OCI-LY7 (cell line): ENCODE results near the gene SMPDL3A. TPM values are rescaled to one million over a fixed set of nuclear protein-coding genes. Genes with fewer than 3 reads are reported as not detected.

Source experiments
- BruUV-seq: library from RNA; stranded (reverse); fragments of 400-500 nt; replicated peaks from 2 replicates; lab custom pipeline; 2021; lab: Mats Ljungman, UMichigan
- CTCF ChIA-PET: fragments of 300-600 bp; sonication (Branson Sonifier 250); formaldehyde crosslinking; loops from one replicate; lab custom pipeline; 2022; ENCODE audit warnings: antibody characterized with exemption; ENCODE audit not compliant: unreplicated experiment; lab: Charles Lee
- POLR2A ChIA-PET: fragments of 300-600 bp; sonication (Branson Sonifier 250); formaldehyde crosslinking; loops from one replicate; lab custom pipeline; 2022; ENCODE audit warnings: antibody characterized with exemption; lab: Charles Lee
- DNase-seq: peaks from one replicate; pipeline ENCODE4 v3.0.0-alpha.2; 2015; ENCODE audit warnings: low spot score
- H2AFZ ChIP-seq: fragments of 200-600 bp; sonication (generic), shearing (Covaris generic); 2 replicates; pipeline ENCODE4 v1.6.1; 2014; ENCODE audit warnings: mild to moderate bottlenecking, antibody characterized with exemption, low read length, moderate library complexity
- H3K27ac ChIP-seq: fragments of 200-600 bp; sonication (generic); 2 replicates; pipeline ENCODE4 v1.5.1; 2014; ENCODE audit warnings: mixed run types, low read depth, mild to moderate bottlenecking, moderate library complexity, low read length, inconsistent platforms; ENCODE audit not compliant: poor library complexity, severe bottlenecking
- H3K36me3 ChIP-seq: fragments of 200-600 bp; sonication (generic); 2 replicates; pipeline ENCODE4 v1.6.1; 2014; ENCODE audit warnings: mild to moderate bottlenecking, antibody characterized with exemption, low read length, moderate library complexity, mixed read lengths; ENCODE audit not compliant: insufficient read depth
- H3K4me1 ChIP-seq: fragments of 200-600 bp; sonication (generic); 2 replicates; pipeline ENCODE4 v1.5.1; 2014; ENCODE audit warnings: mild to moderate bottlenecking, low read length; ENCODE audit not compliant: insufficient read depth, poor library complexity, severe bottlenecking
- H3K4me2 ChIP-seq: fragments of 200-600 bp; sonication (generic); 2 replicates; pipeline ENCODE4 v1.6.1; 2014; ENCODE audit warnings: mild to moderate bottlenecking, low read length
- H3K4me3 ChIP-seq: fragments of 200-600 bp; sonication (generic); 2 replicates; pipeline ENCODE4 v1.5.1; 2014; ENCODE audit warnings: mild to moderate bottlenecking, low read depth, low read length; ENCODE audit not compliant: poor library complexity, severe bottlenecking
- H3K79me2 ChIP-seq: fragments of 200-600 bp; sonication (generic); 2 replicates; pipeline ENCODE4 v1.6.1; 2016; ENCODE audit warnings: low read depth, mild to moderate bottlenecking, low read length, moderate library complexity, mixed read lengths; ENCODE audit not compliant: insufficient read depth
- H3K9me2 ChIP-seq: fragments of 200-600 bp; sonication (generic); 2 replicates; pipeline ENCODE4 v1.6.1; 2016; ENCODE audit warnings: mild to moderate bottlenecking, low read length, mixed read lengths; ENCODE audit not compliant: insufficient read depth
- H3K9me3 ChIP-seq: fragments of 200-600 bp; sonication (generic); 2 replicates; pipeline ENCODE4 v1.6.1; 2014; ENCODE audit warnings: mild to moderate bottlenecking, mixed run types, low read length, mixed read lengths
- H4K20me1 ChIP-seq: fragments of 200-600 bp; sonication (generic); 2 replicates; pipeline ENCODE4 v1.6.1; 2014; ENCODE audit warnings: mild to moderate bottlenecking, antibody characterized with exemption, low read length, moderate library complexity, mixed read lengths; ENCODE audit not compliant: insufficient read depth
- EZH2phosphoT487 ChIP-seq: fragments of 200-600 bp; sonication (generic); IDR thresholded peaks from 2 replicates; pipeline ENCODE4 v1.6.1; 2018; ENCODE audit warnings: low read depth, borderline replicate concordance, mild to moderate bottlenecking, mixed run types, antibody characterized with exemption, low read length, moderate library complexity, mixed read lengths
- intact Hi-C: fragments of 100-400 bp; cut with micrococcal nuclease; formaldehyde crosslinking; loops from one replicate; pipeline ENCODE4 v1.10.0; 2022; ENCODE audit not compliant: unreplicated experiment
- total RNA-seq, 2 experiments: library from RNA; depleted of rRNA in 1 of 2; stranded (reverse); fragments of >200 nt in 1 of 2; shearing (Covaris generic) in 1 of 2; gene quantifications; 2 replicates each; pipeline ENCODE4 v1.2.3, GENCODE V29; 2014 to 2022
- TF ChIP-seq, protein P1 (sequence below): fragments of 200-600 bp; sonication (generic); conservative IDR thresholded peaks from 2 replicates; pipeline ENCODE4 v1.5.1; 2014; ENCODE audit warnings: mild to moderate bottlenecking, antibody characterized with exemption, low read length, moderate library complexity, mixed read lengths

The SMPDL3A gene
- total RNA-seq, 2 experiments from 2014 or later: not detected

DNA sequence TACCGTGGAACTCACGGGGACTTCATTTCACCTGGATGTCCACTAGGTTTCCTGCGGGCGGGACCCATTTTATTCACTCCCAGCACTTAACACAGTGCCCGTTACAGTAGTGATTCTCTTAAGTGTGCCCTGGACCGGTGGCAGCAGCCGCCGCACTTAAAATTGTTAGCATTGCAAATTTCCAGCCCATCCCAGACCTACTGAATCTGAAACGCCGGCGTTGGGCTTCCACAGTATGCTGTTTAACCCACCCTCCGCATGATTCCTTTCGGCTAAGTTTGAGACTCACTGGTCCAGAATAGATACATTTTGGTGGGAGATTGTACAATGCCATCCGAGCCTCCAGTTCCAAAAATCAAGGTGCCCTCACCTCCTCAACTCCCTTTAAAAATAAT lies 967 bp downstream of the SMPDL3A start:
- no TSS peak for BruUV-seq
- Histone ChIP-seq H3K9me3 (no peaks in the 10 kb centered on the region), H2AFZ (no peak overlapping the region), H3K9me2 (no peaks in the 10 kb centered on the region), H3K4me3 (no peak overlapping the region), H3K79me2 (no peaks in the 10 kb centered on the region), H3K27ac (no peak overlapping the region), H3K4me1 (no peaks in the 10 kb centered on the region), H3K4me2 (no peak overlapping the region), H3K36me3 (no peaks in the 10 kb centered on the region), H4K20me1 (no peaks in the 10 kb centered on the region; the same call in 1 of the 2 replicates)
- ChIA-PET POLR2A (no interaction called here), CTCF (no interaction called here)
- intact Hi-C loops: no loop called here
- TF ChIP-seq, protein P1, sequence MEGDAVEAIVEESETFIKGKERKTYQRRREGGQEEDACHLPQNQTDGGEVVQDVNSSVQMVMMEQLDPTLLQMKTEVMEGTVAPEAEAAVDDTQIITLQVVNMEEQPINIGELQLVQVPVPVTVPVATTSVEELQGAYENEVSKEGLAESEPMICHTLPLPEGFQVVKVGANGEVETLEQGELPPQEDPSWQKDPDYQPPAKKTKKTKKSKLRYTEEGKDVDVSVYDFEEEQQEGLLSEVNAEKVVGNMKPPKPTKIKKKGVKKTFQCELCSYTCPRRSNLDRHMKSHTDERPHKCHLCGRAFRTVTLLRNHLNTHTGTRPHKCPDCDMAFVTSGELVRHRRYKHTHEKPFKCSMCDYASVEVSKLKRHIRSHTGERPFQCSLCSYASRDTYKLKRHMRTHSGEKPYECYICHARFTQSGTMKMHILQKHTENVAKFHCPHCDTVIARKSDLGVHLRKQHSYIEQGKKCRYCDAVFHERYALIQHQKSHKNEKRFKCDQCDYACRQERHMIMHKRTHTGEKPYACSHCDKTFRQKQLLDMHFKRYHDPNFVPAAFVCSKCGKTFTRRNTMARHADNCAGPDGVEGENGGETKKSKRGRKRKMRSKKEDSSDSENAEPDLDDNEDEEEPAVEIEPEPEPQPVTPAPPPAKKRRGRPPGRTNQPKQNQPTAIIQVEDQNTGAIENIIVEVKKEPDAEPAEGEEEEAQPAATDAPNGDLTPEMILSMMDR: no peak
- no peak for TF ChIP-seq EZH2phosphoT487
- no peak for DNase-seq

DNA sequence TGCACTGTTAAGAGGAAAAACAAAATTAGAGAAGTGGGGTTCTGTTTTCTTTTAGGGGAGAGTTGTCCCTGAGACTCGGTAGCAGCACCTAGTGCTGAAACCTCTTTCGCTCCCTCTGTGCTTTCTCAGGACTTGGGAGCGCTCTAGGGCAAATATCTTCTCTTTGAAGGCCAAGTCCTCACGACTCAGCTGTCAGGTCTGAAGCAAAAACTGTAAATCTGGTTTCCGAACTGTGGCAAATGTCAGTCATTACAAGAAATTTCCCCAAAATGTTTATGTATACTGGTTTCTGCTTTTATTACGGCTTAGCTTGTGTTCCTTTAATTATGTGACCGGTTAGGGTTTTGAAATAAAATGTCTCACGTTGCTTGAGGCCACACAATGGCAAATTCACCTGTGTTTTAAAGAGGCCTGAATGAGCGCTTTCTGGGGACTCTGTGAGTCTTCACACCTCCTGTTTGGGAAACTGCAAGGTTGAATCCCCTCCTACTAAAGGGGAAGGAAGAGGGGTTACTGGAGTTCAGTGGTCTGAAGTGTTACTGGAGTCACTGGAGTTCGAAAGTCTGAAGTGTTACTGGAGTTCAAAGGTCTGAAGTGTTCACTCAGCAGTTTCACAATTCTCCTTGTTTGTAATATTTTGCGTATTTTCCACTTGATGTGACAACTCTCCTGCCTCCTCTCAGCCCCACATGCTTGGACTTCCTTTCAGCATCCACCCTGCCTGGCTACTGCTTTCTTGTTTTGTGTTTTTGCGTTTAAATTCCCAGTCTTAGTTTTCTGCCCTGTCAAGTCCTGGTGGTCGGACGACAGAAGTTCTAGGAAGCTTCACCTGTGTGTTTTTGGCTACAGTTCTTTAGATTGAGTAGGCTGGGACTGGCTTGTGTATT lies 1.6 kb downstream of the SMPDL3A start:
- ChIA-PET POLR2A (no interaction called here), CTCF (no interaction called here)
- intact Hi-C loops: no loop called here
- H3K4me2 ChIP-seq: no peak overlapping the region
- no peaks in the 10 kb centered on the region; the same call in 1 of the 2 replicates for H4K20me1 ChIP-seq
- no peak for DNase-seq
- no TSS peak for BruUV-seq
- H3K4me1 ChIP-seq: no peaks in the 10 kb centered on the region
- no peaks in the 10 kb centered on the region for H3K9me3 ChIP-seq
- H2AFZ ChIP-seq: peak overlapping the region; percentile 9; the same call in 1 of the 2 replicates
- no peaks in the 10 kb centered on the region for H3K79me2 ChIP-seq
- no peaks in the 10 kb centered on the region for H3K9me2 ChIP-seq
- no peak overlapping the region for H3K27ac ChIP-seq
- TF ChIP-seq EZH2phosphoT487: no peak
- TF ChIP-seq, protein P1: no peak
- H3K4me3 ChIP-seq: no peak overlapping the region
- no peaks in the 10 kb centered on the region for H3K36me3 ChIP-seq

DNA sequence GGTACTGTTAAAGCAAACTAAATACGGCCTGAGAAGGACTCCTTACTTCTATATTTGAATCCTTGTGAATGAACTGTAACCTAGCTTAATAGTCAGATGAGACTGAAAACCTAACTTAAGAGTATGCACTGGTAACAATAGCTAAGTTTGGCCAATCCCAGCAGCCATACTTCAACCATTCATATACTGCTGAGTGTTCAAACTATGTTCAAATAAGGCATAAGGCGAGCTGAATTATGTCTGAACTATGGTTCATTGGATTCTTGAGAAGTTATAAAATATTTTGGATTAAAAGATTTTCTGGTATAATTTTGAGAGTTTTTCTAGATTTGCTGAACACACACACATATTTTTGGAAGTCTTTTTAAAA lies 2.2 kb downstream of the SMPDL3A start:
- no peaks in the 10 kb centered on the region for H3K4me1 ChIP-seq
- no peaks in the 10 kb centered on the region for H3K79me2 ChIP-seq
- BruUV-seq: no TSS peak
- DNase-seq: no peak
- H3K9me2 ChIP-seq: no peaks in the 10 kb centered on the region
- H2AFZ ChIP-seq: no peak overlapping the region
- ChIA-PET CTCF (no interaction called here), POLR2A (no interaction called here)
- no peak overlapping the region for H3K27ac ChIP-seq
- H3K9me3 ChIP-seq: no peaks in the 10 kb centered on the region
- H3K4me2 ChIP-seq: no peak overlapping the region
- H3K4me3 ChIP-seq: no peak overlapping the region
- H4K20me1 ChIP-seq: no peaks in the 10 kb centered on the region; the same call in 1 of the 2 replicates
- TF ChIP-seq EZH2phosphoT487: no peak
- TF ChIP-seq, protein P1: no peak
- intact Hi-C loops: no loop called here
- H3K36me3 ChIP-seq: no peaks in the 10 kb centered on the region
